HepG2 (cell line): ENCODE results near the gene ASXL1.

Experiments used
- JUND ChIP-seq: sonication (generic); formaldehyde crosslinking; IDR thresholded peaks from 2 replicates; pipeline ENCODE4 v1.8.0; 2022; ENCODE audit warnings: mild to moderate bottlenecking, missing genetic modification reagents
- MED8 ChIP-seq: sonication (generic); formaldehyde crosslinking; IDR thresholded peaks from 2 replicates; pipeline ENCODE4 v1.8.1; 2023; ENCODE audit warnings: mild to moderate bottlenecking, missing genetic modification reagents; ENCODE audit not compliant: insufficient replicate concordance
- ZFX ChIP-seq: sonication (generic); formaldehyde crosslinking; IDR thresholded peaks from 2 replicates; pipeline ENCODE4 v1.4.0; 2020; ENCODE audit warnings: mild to moderate bottlenecking, low read depth, missing genetic modification reagents, moderate library complexity

DNA sequence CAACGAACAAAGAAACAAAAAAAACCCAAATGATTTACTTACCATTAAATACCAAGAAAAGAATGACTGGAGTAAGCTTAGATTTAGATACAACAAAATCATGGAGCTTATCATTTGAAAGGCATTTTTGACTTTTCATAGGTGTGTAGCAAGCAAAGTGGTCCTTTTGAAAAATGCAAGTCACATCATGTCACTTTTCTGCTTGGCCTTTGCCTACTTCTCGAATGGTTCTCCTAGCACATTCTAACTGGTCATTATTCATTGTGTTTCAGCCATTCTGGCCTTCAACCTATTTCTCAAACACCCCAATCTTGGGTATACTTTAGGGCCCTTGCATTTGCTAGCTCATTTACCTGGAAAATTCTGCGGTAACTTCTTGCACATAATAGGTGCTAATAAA, 22.6 kb downstream of the ASXL1 start:
- no peak for TF ChIP-seq MED8 (CRISPR knock-in tag)
- no peak for TF ChIP-seq ZFX (CRISPR knock-in tag)
- TF ChIP-seq JUND (CRISPR knock-in tag), result no peak
